ENCODE measurements around the gene WNT11.

WNT11 gene

DNA sequence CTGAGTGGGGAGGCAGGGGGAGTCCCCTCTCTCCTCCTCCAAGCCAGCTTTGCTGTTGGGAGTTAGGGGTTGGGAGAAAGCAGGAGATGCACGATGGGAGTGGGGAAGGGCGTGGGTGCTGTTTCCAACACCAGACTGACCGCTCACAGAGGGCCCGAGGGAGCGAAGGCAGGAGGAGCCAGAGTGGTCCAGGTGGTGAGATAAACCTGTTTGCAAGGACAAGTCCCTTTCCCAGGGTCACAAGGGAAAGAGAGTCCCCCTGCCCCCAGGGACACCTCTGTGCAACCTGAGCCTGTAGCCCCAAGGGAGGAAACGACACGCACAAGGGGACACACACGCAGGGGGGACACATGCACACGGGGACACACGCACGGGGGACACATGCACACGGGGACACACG is 42.2 kb downstream of the WNT11 start:
- no peak for DNase-seq (ENCODE audit: low read depth, low spot score)
- TF ChIP-seq EZH2 (IDR thresholded peaks at IDR 0.05) (no peak), FOXP2 (optimal IDR thresholded peaks at IDR 0.05; ENCODE audit: control extremely low read depth, extremely low read length, insufficient read depth) (no peak), POLR2AphosphoS5 (IDR thresholded peaks at IDR 0.05; ENCODE audit: borderline replicate concordance, low read depth, low read length) (no peak)
- Histone ChIP-seq H3K27ac (no peak overlapping the region), H3K9me3 (ENCODE audit: low read depth, low read length) (no peaks in the 10 kb centered on the region), H3K4me3 (no peak overlapping the region), H3K36me3 (ENCODE audit: insufficient read depth, low read length) (no peaks in the 10 kb centered on the region), H3K9ac (ENCODE audit: insufficient read length) (no peak overlapping the region)

DNA sequence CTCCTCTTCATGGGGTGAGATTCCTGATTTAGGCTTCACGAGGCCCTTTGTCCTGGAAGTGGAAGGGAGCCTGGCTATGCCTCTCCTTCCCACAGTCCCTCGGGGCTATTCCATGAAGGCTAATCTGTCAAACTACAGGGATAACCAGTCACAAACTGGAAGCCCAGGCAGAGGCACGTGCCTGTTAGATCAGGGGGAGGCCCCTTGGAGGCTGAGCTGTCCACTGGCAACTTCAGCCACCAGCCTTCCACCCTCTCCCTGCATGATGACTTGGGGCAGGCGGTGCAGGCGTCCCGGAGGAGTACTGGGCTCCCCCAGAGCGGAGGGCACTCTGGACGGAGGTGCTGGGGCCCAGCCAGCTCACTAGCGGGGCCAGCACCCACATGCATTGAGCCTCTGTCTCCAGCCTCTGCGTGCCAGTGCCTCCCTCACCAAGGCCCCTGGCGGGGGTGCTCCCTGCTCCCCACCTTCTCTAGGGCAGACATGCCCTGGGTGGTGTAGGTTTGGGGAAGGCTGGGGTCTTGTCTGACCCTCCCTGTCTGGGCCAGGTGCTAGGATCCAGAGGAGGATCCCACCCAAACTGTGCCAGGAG is 42.9 kb downstream of the WNT11 start:
- no peak overlapping the region for H3K27ac ChIP-seq
- no peak for DNase-seq (ENCODE audit: low read depth, low spot score)
- no peak overlapping the region for H3K4me3 ChIP-seq
- no peak overlapping the region for H3K9ac ChIP-seq (ENCODE audit: insufficient read length)
- H3K9me3 ChIP-seq (ENCODE audit: low read depth, low read length), result no peaks in the 10 kb centered on the region
- TF ChIP-seq POLR2AphosphoS5 (IDR thresholded peaks at IDR 0.05; ENCODE audit: borderline replicate concordance, low read depth, low read length), result no peak
- TF ChIP-seq FOXP2 (optimal IDR thresholded peaks at IDR 0.05; ENCODE audit: control extremely low read depth, extremely low read length, insufficient read depth), result no peak
- no peak for TF ChIP-seq EZH2 (IDR thresholded peaks at IDR 0.05)
- no peaks in the 10 kb centered on the region for H3K36me3 ChIP-seq (ENCODE audit: insufficient read depth, low read length)

DNA sequence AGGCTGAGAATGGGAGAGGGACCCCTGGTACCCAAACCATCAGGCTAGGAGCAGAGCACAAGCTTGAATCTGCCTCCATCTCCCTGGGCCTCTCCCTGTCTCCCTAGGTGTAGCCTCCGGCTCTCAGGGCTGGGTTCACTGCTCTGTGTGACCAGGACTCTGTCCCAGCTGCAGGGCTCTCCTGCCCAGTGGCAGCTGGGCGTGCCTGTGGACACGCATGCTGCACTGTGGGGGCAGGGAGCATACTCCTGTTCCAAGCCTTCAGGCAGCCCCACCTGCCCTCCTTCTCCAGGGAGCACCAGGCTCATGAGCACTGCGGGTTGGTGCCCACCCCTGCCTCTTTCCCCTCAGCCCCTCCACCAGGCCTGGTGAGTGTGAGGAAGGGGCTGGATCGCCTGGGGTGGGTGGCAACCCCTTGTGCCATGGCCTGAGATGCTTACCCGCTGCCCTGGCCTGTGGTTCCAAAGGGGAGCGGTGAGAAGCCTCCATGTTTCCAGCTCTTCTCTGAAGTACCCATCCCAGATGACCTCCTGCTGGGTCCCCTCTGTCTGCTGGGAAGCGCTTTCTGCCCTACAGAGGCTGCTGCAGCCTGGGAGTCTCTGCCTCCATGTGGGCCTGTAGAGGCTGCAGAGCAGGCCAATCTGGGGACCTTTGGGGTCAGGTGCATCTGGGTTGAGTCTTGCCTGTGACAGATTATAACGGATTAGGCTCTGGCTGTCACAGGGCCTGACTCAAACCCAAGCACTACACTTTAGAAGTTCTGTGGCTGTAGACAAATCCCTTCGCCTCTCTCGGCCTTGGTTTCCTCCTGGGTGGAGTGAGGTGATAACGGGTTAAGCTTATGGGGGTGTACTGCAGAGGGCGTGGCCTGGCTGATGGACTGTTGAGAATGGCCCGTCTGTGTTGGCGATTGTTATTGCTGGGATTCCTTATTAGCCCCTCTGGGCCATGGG is 43.7 kb downstream of the WNT11 start:
- Histone ChIP-seq H3K36me3 (ENCODE audit: insufficient read depth, low read length) (no peaks in the 10 kb centered on the region), H3K4me3 (no peak overlapping the region), H3K27ac (no peak overlapping the region), H3K9me3 (ENCODE audit: low read depth, low read length) (no peaks in the 10 kb centered on the region), H3K9ac (ENCODE audit: insufficient read length) (no peak overlapping the region)
- no peak for DNase-seq (ENCODE audit: low read depth, low spot score)
- TF ChIP-seq POLR2AphosphoS5 (IDR thresholded peaks at IDR 0.05; ENCODE audit: borderline replicate concordance, low read depth, low read length) (no peak), EZH2 (IDR thresholded peaks at IDR 0.05) (no peak), FOXP2 (optimal IDR thresholded peaks at IDR 0.05; ENCODE audit: control extremely low read depth, extremely low read length, insufficient read depth) (no peak)

DNA sequence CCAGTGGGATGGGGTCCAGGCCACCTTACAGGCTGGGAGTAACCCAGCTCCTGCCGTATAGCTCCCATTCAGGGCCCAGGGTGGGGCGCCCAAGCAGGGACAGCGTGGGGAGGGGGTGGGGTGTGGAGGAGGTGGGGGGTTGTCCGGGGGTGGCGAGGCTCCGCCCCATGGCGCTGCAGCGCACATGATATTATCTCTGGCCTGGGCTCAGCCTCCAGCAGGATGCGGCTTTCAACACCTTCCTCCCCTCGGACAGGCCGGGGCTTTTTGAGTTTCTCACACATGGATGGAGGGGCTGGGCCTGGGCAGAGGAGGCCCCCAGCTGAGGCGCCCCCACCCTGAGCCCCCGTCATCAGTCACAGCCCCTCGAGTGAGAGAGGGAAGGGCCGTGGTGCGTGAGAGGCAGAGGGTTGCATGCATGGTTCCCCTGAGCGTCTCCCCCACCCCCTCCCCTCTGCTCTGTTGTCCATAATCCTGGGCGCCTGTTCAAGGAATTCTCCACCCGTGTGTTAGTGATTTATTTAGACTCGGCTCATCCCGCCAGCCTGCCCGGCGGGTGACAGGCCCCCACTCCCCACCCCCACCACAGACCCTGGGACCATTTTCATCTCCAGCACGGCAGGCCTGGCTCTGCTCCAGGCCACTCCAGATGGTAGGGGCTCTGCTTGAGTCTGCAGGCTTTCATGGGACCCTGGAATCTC is 44.9 kb downstream of the WNT11 start:
- Histone ChIP-seq H3K9me3 (ENCODE audit: low read depth, low read length) (no peaks in the 10 kb centered on the region), H3K36me3 (ENCODE audit: insufficient read depth, low read length) (no peaks in the 10 kb centered on the region), H3K9ac (ENCODE audit: insufficient read length) (no peak overlapping the region), H3K4me3 (no peak overlapping the region), H3K27ac (no peak overlapping the region)
- no peak for DNase-seq (ENCODE audit: low read depth, low spot score)
- TF ChIP-seq POLR2AphosphoS5 (IDR thresholded peaks at IDR 0.05; ENCODE audit: borderline replicate concordance, low read depth, low read length) (no peak), FOXP2 (optimal IDR thresholded peaks at IDR 0.05; ENCODE audit: control extremely low read depth, extremely low read length, insufficient read depth) (no peak), EZH2 (IDR thresholded peaks at IDR 0.05) (no peak)

DNA sequence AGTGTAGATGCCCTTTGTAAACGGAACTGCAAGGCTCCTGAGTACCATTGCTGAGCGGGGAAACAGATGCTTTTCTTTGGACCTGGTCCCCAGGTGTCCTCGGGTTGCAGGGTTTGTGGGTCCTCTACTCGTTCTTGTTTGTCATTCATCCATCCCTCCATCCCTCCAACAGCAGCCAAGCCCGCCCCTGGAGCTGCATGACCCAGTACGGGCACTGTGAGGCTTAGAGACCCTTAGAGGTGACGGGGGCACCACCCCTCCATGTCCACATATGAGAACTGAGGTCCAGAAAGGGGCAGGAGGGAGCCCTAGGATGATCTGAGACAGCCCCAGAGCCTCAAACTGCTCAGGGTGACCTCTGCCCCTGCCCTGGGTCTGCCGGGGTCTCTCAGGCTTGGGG is 45.4 kb downstream of the WNT11 start:
- Histone ChIP-seq H3K9ac (ENCODE audit: insufficient read length) (no peak overlapping the region), H3K27ac (no peak overlapping the region), H3K9me3 (ENCODE audit: low read depth, low read length) (no peaks in the 10 kb centered on the region), H3K4me3 (no peak overlapping the region), H3K36me3 (ENCODE audit: insufficient read depth, low read length) (no peaks in the 10 kb centered on the region)
- no peak for TF ChIP-seq POLR2AphosphoS5 (IDR thresholded peaks at IDR 0.05; ENCODE audit: borderline replicate concordance, low read depth, low read length)
- TF ChIP-seq EZH2 (IDR thresholded peaks at IDR 0.05), result no peak
- DNase-seq (ENCODE audit: low read depth, low spot score), result no peak

DNA sequence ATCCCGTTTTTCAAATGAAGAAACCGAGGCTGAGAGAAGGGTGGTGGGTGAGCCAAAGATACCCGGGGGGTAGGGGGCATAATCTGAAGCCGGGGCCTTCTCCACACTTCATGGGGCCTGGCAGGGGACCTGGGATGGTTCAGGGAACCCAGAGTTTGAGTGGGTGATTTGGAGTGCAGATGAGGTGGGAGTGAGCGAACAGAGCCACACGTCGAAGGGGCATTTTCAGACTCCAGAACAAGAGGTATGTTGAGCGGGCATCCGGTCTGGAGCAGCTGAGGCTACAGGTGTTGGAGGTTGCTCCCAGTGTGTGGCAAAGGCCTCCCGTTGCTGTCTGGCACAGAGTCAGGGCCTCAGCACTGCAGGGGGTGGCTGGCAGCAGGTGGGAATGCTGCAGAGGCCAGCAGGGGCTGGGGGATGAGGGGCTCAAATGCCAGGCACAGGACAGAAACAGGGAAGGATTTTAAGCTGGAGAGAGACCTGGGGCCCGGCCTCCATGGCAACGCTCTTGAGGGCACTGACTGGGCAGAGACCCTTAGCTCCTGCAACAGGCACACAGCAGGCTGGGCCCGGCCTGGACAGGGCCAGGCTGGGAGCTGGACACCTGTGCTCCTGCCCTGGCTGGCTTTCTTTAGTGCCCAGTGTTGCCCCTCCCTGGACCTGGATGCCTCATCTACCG is 46.2 kb downstream of the WNT11 start:
- no peak overlapping the region for H3K4me3 ChIP-seq
- H3K27ac ChIP-seq, result no peak overlapping the region
- no peaks in the 10 kb centered on the region for H3K36me3 ChIP-seq (ENCODE audit: insufficient read depth, low read length)
- no peaks in the 10 kb centered on the region for H3K9me3 ChIP-seq (ENCODE audit: low read depth, low read length)
- TF ChIP-seq EZH2 (IDR thresholded peaks at IDR 0.05), result no peak
- no peak for TF ChIP-seq FOXP2 (optimal IDR thresholded peaks at IDR 0.05; ENCODE audit: control extremely low read depth, extremely low read length, insufficient read depth)
- no peak for TF ChIP-seq POLR2AphosphoS5 (IDR thresholded peaks at IDR 0.05; ENCODE audit: borderline replicate concordance, low read depth, low read length)
- no peak overlapping the region for H3K9ac ChIP-seq (ENCODE audit: insufficient read length)
- DNase-seq (ENCODE audit: low read depth, low spot score), result no peak

DNA sequence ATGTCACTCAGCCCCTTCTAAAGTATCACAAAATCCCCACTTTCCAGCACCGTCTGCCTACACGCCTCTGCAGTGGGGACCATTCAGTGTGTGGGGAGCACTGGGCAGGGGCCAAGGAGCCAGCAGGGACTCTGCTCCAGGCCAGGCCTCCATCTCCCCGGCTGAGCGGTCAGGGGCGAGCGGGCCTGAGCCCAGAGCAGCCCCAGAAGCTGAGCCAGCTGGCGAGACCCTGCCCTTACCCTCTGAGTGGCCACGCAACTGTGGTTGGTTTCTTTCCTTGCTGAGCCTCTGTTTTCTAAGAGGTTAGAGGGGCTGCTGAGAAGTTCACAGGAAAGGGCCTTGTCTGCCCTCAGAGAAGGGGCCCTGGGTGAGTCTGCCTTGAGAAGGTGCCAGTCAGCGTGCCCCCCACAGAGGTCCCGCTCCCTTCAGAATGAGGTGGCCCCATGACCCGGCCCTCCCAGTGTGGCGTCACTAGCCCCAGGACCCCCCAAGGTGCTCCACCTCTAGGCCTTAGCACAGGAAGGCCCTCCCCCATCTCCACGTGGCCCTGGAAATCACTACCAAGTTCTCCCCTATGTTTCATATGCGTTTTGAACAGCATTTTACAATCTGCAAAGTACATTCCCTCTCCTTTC is 46.9 kb downstream of the WNT11 start:
- TF ChIP-seq POLR2AphosphoS5 (IDR thresholded peaks at IDR 0.05; ENCODE audit: borderline replicate concordance, low read depth, low read length), result no peak
- no peak for TF ChIP-seq EZH2 (IDR thresholded peaks at IDR 0.05)
- no peak for TF ChIP-seq FOXP2 (optimal IDR thresholded peaks at IDR 0.05; ENCODE audit: control extremely low read depth, extremely low read length, insufficient read depth)
- H3K27ac ChIP-seq, result no peak overlapping the region

More for the DNA sequence above, 46.9 kb downstream of the WNT11 start:
- H3K9ac ChIP-seq (ENCODE audit: insufficient read length), result no peak overlapping the region
- H3K36me3 ChIP-seq (ENCODE audit: insufficient read depth, low read length), result no peaks in the 10 kb centered on the region
- no peak overlapping the region for H3K4me3 ChIP-seq
- no peaks in the 10 kb centered on the region for H3K9me3 ChIP-seq (ENCODE audit: low read depth, low read length)
- no peak for DNase-seq (ENCODE audit: low read depth, low spot score)

All from SK-N-MC (cell line).